Measurements from ENCODE around the gene IL1B. TPM values are rescaled to one million over a fixed set of nuclear protein-coding genes. Genes with fewer than 3 reads are reported as not detected.

Gene IL1B
- total RNA-seq: 0.27 TPM
- long read RNA-seq: 0 reads

DNA sequence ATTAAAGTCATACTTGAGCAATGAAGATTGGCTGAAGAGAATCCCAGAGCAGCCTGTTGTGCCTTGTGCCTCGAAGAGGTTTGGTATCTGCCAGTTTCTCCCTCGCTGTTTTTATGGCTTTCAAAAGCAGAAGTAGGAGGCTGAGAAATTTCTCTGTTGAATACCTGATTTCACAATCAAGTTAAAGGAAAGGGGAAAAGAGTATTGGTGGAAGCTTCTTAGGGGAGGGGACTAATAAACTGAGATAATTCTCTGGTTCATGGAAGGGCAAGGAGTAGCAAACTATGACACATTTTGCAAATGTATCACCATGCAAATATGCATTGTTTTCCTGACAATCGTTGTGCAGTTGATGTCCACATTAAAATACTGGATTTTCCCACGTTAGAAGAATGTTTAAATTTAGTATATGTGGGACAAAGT, at the start of gene IL1B:
Gene IL1B (minus strand): TSS at position 85 of the 423 bp plus-strand sequence. CDS start 550 bp downstream, outside the sequence.
- Histone ChIP-seq H3K36me3 (no peaks in the 10 kb centered on the region), H3K27ac (replicated peaks) (no peak within 1 kb of the TSS), H3K27me3 (ENCODE audit: low read depth) (peaks cover 61% of the 10 kb centered on the region), H3K4me3 (no peak within 1 kb of the TSS), H3K9me3 (replicated peaks) (no peaks in the 10 kb centered on the region), H3K4me1 (no peaks in the 10 kb centered on the region)
- TF ChIP-seq, protein P1, sequence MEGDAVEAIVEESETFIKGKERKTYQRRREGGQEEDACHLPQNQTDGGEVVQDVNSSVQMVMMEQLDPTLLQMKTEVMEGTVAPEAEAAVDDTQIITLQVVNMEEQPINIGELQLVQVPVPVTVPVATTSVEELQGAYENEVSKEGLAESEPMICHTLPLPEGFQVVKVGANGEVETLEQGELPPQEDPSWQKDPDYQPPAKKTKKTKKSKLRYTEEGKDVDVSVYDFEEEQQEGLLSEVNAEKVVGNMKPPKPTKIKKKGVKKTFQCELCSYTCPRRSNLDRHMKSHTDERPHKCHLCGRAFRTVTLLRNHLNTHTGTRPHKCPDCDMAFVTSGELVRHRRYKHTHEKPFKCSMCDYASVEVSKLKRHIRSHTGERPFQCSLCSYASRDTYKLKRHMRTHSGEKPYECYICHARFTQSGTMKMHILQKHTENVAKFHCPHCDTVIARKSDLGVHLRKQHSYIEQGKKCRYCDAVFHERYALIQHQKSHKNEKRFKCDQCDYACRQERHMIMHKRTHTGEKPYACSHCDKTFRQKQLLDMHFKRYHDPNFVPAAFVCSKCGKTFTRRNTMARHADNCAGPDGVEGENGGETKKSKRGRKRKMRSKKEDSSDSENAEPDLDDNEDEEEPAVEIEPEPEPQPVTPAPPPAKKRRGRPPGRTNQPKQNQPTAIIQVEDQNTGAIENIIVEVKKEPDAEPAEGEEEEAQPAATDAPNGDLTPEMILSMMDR (IDR thresholded peaks at IDR 0.05; ENCODE audit: borderline replicate concordance): no peak
- intact Hi-C loops (cut with micrococcal nuclease): no loop called here
- no peak for DNase-seq

DNA sequence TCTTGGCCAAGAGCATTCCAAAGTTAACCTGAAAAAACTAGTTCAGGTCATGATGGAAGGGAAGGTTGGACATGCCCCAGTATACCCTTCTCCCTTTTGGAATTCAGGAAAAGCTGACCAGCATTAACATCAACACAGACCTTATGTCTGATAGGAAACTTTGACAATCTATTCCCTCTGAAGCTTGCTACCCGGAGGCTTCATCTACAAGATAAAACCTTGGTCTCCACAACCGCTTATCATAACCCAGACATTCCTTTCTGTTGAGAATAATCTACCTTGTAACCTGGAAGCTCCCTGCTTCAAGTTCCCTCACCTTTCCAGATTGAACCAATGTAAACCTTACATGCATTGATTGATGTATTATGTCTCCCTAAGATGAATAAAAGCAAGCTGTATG, 49.7 kb upstream of the IL1B start:
- Histone ChIP-seq H3K4me3 (no peak overlapping the region), H3K27me3 (ENCODE audit: low read depth) (no peaks in the 10 kb centered on the region), H3K27ac (replicated peaks) (no peak overlapping the region), H3K4me1 (no peaks in the 10 kb centered on the region), H3K36me3 (no peaks in the 10 kb centered on the region), H3K9me3 (replicated peaks) (no peaks in the 10 kb centered on the region)
- intact Hi-C loops (cut with micrococcal nuclease): loop anchor here (10.0 kb wide), 1 partner anchor 131 kb away; no protein-coding TSS in a partner anchor
- DNase-seq: no peak
- TF ChIP-seq, protein P1 (IDR thresholded peaks at IDR 0.05; ENCODE audit: borderline replicate concordance): no peak

DNA sequence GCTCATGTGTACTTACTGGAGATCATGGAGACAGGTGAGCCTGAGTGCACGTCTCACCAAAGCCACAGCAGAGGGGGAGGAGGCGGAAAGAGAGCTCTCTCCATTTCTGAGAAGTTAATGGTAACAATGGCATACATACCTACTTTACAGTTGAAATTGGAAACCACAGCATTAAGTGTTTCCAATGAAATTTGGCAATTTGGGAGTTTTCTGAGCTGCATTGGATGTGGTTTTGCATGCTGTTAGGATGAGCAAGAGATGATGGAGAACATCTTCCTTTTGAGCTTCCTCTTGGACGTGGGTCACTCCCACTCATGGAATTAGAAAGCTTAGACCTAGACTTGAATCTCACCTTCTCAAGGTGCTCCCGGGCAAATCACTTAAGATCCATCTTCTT, 48.9 kb upstream of the IL1B start:
- Histone ChIP-seq H3K36me3 (no peaks in the 10 kb centered on the region), H3K27me3 (ENCODE audit: low read depth) (no peaks in the 10 kb centered on the region), H3K27ac (replicated peaks) (no peak overlapping the region), H3K4me1 (no peaks in the 10 kb centered on the region), H3K9me3 (replicated peaks) (no peaks in the 10 kb centered on the region), H3K4me3 (no peak overlapping the region)
- no peak for DNase-seq
- intact Hi-C loops (cut with micrococcal nuclease): loop anchor here (10.0 kb wide), 1 partner anchor 131 kb away; no protein-coding TSS in a partner anchor
- TF ChIP-seq, protein P1 (IDR thresholded peaks at IDR 0.05; ENCODE audit: borderline replicate concordance): no peak

DNA sequence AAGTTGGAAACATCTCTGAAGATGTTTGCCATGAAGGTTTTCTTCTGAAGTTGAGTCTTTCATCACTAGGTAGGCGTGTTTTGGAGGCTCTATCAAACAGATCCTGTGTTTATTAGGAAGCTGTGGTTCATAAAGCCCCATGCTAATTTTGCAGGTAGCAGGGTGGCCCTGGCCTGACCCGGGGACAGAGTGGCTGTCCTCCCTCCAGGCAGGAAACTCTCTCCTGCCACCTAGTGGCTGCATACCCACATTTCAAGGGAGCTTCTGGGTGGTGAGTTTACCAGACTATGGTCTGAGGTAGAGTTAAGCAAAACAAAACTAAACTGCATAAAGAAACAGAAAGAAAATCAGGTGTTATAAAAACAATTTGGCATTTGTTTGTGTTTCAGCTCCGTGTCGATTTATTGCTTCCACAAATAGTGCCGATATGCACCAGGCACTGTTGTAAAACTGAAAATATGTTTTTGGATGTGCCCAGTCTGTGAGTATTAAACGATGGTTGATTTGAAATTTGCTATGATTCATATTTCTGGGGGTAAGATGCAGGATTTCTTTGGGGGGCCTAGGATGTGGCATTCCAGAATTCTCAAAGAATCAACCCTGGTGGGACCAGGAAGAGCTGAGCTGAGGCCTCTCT, 48.4 kb upstream of the IL1B start:
- Histone ChIP-seq H3K4me3 (no peak overlapping the region), H3K27ac (replicated peaks) (no peak overlapping the region), H3K36me3 (no peaks in the 10 kb centered on the region), H3K27me3 (ENCODE audit: low read depth) (no peaks in the 10 kb centered on the region), H3K4me1 (no peaks in the 10 kb centered on the region), H3K9me3 (replicated peaks) (no peaks in the 10 kb centered on the region)
- TF ChIP-seq, protein P1 (IDR thresholded peaks at IDR 0.05; ENCODE audit: borderline replicate concordance): peak; percentile 79
- intact Hi-C loops (cut with micrococcal nuclease): loop anchor here (10.0 kb wide), 1 partner anchor 130 kb away; no protein-coding TSS in a partner anchor
- DNase-seq: peak; percentile 32

DNA sequence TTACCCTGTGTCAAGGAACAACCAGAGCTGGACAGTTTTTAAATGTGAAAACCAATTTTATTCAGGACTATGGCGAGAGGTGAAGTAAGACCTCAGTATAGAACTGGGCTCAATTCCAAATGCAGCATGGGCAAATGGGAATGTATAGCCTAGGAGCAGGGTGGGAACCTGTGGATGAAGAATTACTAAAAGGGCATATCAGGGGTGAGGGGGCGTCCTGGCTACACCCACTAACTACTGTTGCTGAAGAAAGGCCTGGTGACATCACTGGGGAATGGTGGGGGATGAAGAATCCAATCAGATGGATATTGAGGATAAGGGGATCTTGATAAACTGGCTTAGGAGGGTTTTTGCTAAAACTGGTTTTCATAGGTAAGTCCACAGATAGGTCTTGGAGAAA, 47.1 kb upstream of the IL1B start:
- DNase-seq: no peak
- TF ChIP-seq, protein P1 (IDR thresholded peaks at IDR 0.05; ENCODE audit: borderline replicate concordance): no peak
- Histone ChIP-seq H3K27me3 (ENCODE audit: low read depth) (peaks cover 9% of the 10 kb centered on the region), H3K27ac (replicated peaks) (no peak overlapping the region), H3K36me3 (no peaks in the 10 kb centered on the region), H3K4me3 (no peak overlapping the region), H3K4me1 (no peaks in the 10 kb centered on the region), H3K9me3 (replicated peaks) (no peaks in the 10 kb centered on the region)
- intact Hi-C loops (cut with micrococcal nuclease): loop anchor here (10.0 kb wide), 1 partner anchor 129 kb away; no protein-coding TSS in a partner anchor
